CD4-positive, alpha-beta T cell (primary cell): Measurements from ENCODE around the gene ATP6AP1. TPM values are rescaled to one million over a fixed set of nuclear protein-coding genes. Genes with fewer than 3 reads are reported as not detected.

Experiments used
- ATAC-seq: fragments of 200-7000 bp; cut with Tn5 transposase; one replicate; pipeline ENCODE4 v1.10.0; 2022; ENCODE audit warnings: mild to moderate bottlenecking; ENCODE audit not compliant: poor library complexity
- CTCF ChIA-PET: fragments of 350-600 bp; sonication (Branson Sonifier 250); formaldehyde crosslinking; loops from one replicate; lab custom pipeline; 2021; ENCODE audit warnings: antibody characterized with exemption, inconsistent platforms; lab: Charles Lee
- POLR2A ChIA-PET: fragments of 350-600 bp; sonication (Branson Sonifier 250); formaldehyde crosslinking; loops from one replicate; lab custom pipeline; 2021; ENCODE audit warnings: antibody characterized with exemption, inconsistent platforms; lab: Charles Lee
- DNase-seq, 14 experiments: peaks; one replicate each; pipeline ENCODE4 v3.0.0-alpha.2; 2013 to 2020; ENCODE audit warnings: mixed read lengths in 2 of 14
- H3K27ac ChIP-seq, 2 donors: one replicate each; pipeline versions ENCODE4 v1.5.1 to v1.7.0; 2013; ENCODE audit warnings: low read length in 2 of 2, low read depth in 1 of 2, mild to moderate bottlenecking in 1 of 2
- H3K27me3 ChIP-seq, 2 experiments: 1 replicate in 1 of 2; 2 replicates in 1 of 2; pipeline versions ENCODE4 v1.6.1 to v1.7.0; 2013; ENCODE audit warnings: low read length in 2 of 2, control low read depth in 1 of 2, mild to moderate bottlenecking in 1 of 2, moderate library complexity in 1 of 2; ENCODE audit not compliant: insufficient read depth in 2 of 2, control insufficient read depth in 1 of 2
- H3K36me3 ChIP-seq: one replicate; pipeline ENCODE4 v1.6.1; 2013; ENCODE audit warnings: low read length, control low read depth; ENCODE audit not compliant: insufficient read depth
- H3K4me1 ChIP-seq: one replicate; pipeline ENCODE4 v1.6.1; 2013; ENCODE audit warnings: low read length, control low read depth; ENCODE audit not compliant: insufficient read depth
- H3K4me3 ChIP-seq: one replicate; pipeline ENCODE4 v1.5.1; 2013; ENCODE audit warnings: mild to moderate bottlenecking, low read length, moderate library complexity
- H3K9me3 ChIP-seq, 2 experiments: 1 replicate in 1 of 2; 2 replicates in 1 of 2; pipeline versions ENCODE4 v1.6.1 to v1.7.0; 2013; ENCODE audit warnings: low read length in 2 of 2, mild to moderate bottlenecking in 2 of 2, control low read depth in 1 of 2, moderate library complexity in 1 of 2; ENCODE audit not compliant: control insufficient read depth in 1 of 2, insufficient read depth in 1 of 2
- H3K27ac Mint-ChIP-seq: one replicate; pipeline ENCODE4 v1.8.0; 2020; ENCODE audit warnings: mixed read lengths
- H3K27me3 Mint-ChIP-seq: one replicate; pipeline ENCODE4 v1.8.0; 2021; ENCODE audit warnings: mixed read lengths
- H3K36me3 Mint-ChIP-seq: one replicate; pipeline ENCODE4 v1.8.0; 2021; ENCODE audit warnings: low read depth, mixed read lengths
- H3K4me1 Mint-ChIP-seq: one replicate; pipeline ENCODE4 v1.8.0; 2021; ENCODE audit warnings: low read depth, mixed read lengths
- H3K4me3 Mint-ChIP-seq: one replicate; pipeline ENCODE4 v1.8.0; 2020; ENCODE audit warnings: mild to moderate bottlenecking, mixed read lengths
- H3K9me3 Mint-ChIP-seq: one replicate; pipeline ENCODE4 v1.8.0; 2020; ENCODE audit warnings: mixed read lengths
- CTCF ChIP-seq: fragments of 200-600 bp; IDR thresholded peaks from one replicate; pipeline ENCODE4 v1.8.0; 2022; ENCODE audit warnings: antibody characterized with exemption, mild to moderate bottlenecking
- intact Hi-C, 2 experiments: fragments of 100-400 bp; cut with DNase I in 1 of 2; cut with micrococcal nuclease in 1 of 2; formaldehyde crosslinking; loops; one replicate each; pipeline versions ENCODE4 v1.15.1 to v1.9.0; 2023 to 2025; cut with DNase I, micrococcal nuclease
- total RNA-seq, 174 experiments: library from RNA in 2 of 174; stranded (reverse) in 2 of 174; gene quantifications; one replicate each; pipeline ENCODE4 v1.2.3 and lab custom pipeline; 2021 to 2026

Gene ATP6AP1
- total RNA-seq, 2 experiments from 2014 or later: 31.4 to 40.8 TPM

- no peak overlapping the region for H3K27ac ChIP-seq
- CTCF ChIA-PET: no interaction called here
- H3K9me3 ChIP-seq: no peaks in the 10 kb centered on the region
- POLR2A ChIA-PET: interaction anchor here (0.6 to 2.3 kb wide), 3 partner anchors 9 to 29 kb away, joined by 3 to 13 read pairs (median 3); partner anchors contain the start of genes EMD and RPL10
- H3K36me3 Mint-ChIP-seq: peaks cover 14% of the 10 kb centered on the region
- H3K9me3 Mint-ChIP-seq: no peaks in the 10 kb centered on the region
- no peak for ATAC-seq
- intact Hi-C loops: no loop called here
- peak in 1 of 14 experiments; percentile 3 for DNase-seq
- H3K36me3 ChIP-seq: no peaks in the 10 kb centered on the region
- peak overlapping the region; percentile 56 for H3K4me3 Mint-ChIP-seq
- TF ChIP-seq CTCF: no peak
- H3K27ac Mint-ChIP-seq: peak overlapping the region; percentile 55
- no peaks in the 10 kb centered on the region for H3K27me3 ChIP-seq
- peaks cover 17% of the 10 kb centered on the region for H3K4me1 Mint-ChIP-seq
- peaks cover 21% of the 10 kb centered on the region for H3K4me1 ChIP-seq
- H3K4me3 ChIP-seq: peak overlapping the region; percentile 37
- no peaks in the 10 kb centered on the region for H3K27me3 Mint-ChIP-seq
Observed at GRCh38 chrX:154408659-154409221, 19.7 kb upstream of the ATP6AP1 start.

GRCh38 chrX:154409222-154409871, 19.1 kb upstream of the ATP6AP1 start, which contains the start of gene DNASE1L1:
TSS of gene DNASE1L1 (minus strand) at chrX:154409254. CDS start at chrX:154405568, 3,686 bp downstream.
- H3K36me3 Mint-ChIP-seq: peaks cover 15% of the 10 kb centered on the region

More at GRCh38 chrX:154409222-154409871, 19.1 kb upstream of the ATP6AP1 start, which contains the start of gene DNASE1L1:
- H3K4me3 Mint-ChIP-seq: peak within 1 kb of the TSS; percentile 60
- peaks cover 17% of the 10 kb centered on the region for H3K4me1 Mint-ChIP-seq
- Histone ChIP-seq H3K4me3 (peak within 1 kb of the TSS; percentile 37), H3K27me3 (no peaks in the 10 kb centered on the region), H3K9me3 (no peaks in the 10 kb centered on the region), H3K4me1 (peaks cover 21% of the 10 kb centered on the region), H3K36me3 (no peaks in the 10 kb centered on the region), H3K27ac (no peak within 1 kb of the TSS)
- no peaks in the 10 kb centered on the region for H3K9me3 Mint-ChIP-seq
- ATAC-seq (no peak), DNase-seq (peak in 4 of 14 experiments; percentile 32 to 72 (median 48))
- POLR2A ChIA-PET: interaction anchor here (0.6 to 2.3 kb wide), 4 partner anchors 9 to 49 kb away, joined by 3 to 13 read pairs (median 4); partner anchors contain the start of genes EMD and RPL10
- no peak for TF ChIP-seq CTCF
- CTCF ChIA-PET: no interaction called here
- H3K27me3 Mint-ChIP-seq: no peaks in the 10 kb centered on the region
- intact Hi-C loops: no loop called here
- peak within 1 kb of the TSS; percentile 58 for H3K27ac Mint-ChIP-seq
